Keratinocyte (primary cell): Measurements from ENCODE around the gene TMEM176B. TPM values are rescaled to one million over a fixed set of nuclear protein-coding genes. Genes with fewer than 3 reads are reported as not detected.
A peak's percentile ranks its signal among the peaks of the same experiment; 100 is the strongest.

ENCODE experiments used
- DNase-seq: peaks from one replicate; pipeline ENCODE4 v3.0.0-alpha.2; 2011; ENCODE audit warnings: low read depth, missing footprints, low spot score
- FAIRE-seq: peaks from 2 replicates; lab custom pipeline; 2011; peaks lifted over from hg19 to GRCh38; lab: Jason Lieb, UNC
- H2AFZ ChIP-seq: 2 replicates; pipeline ENCODE4 v1.6.0; 2012; ENCODE audit warnings: low read length, control low read depth, inconsistent platforms; ENCODE audit not compliant: control insufficient read depth
- H3K27ac ChIP-seq: 2 replicates; pipeline ENCODE4 v1.5.1; 2011; ENCODE audit warnings: low read length; ENCODE audit not compliant: control insufficient read depth, insufficient read depth
- H3K27me3 ChIP-seq: 3 replicates; pipeline ENCODE4 v1.6.0; 2011; ENCODE audit warnings: low read length; ENCODE audit not compliant: control insufficient read depth, insufficient read depth; ENCODE audit errors: extremely low read depth
- H3K36me3 ChIP-seq, 2 experiments: 2 replicates in 1 of 2; 3 replicates in 1 of 2; pipeline ENCODE4 v1.5.1; 2011; ENCODE audit warnings: low read length in 2 of 2, mild to moderate bottlenecking in 1 of 2; ENCODE audit not compliant: control insufficient read depth in 2 of 2, insufficient read depth in 2 of 2; ENCODE audit errors: extremely low read depth in 1 of 2
- H3K4me1 ChIP-seq: 3 replicates; pipeline ENCODE4 v1.5.1; 2011; ENCODE audit warnings: low read length; ENCODE audit not compliant: control insufficient read depth, insufficient read depth; ENCODE audit errors: extremely low read depth
- H3K4me2 ChIP-seq: 3 replicates; pipeline ENCODE4 v1.6.0; 2011; ENCODE audit warnings: low read depth, low read length; ENCODE audit not compliant: control insufficient read depth, insufficient read depth; ENCODE audit errors: extremely low read depth
- H3K4me3 ChIP-seq, 3 experiments: fragments of 200-600 bp in 1 of 3; sonication (generic) in 1 of 3; 2 replicates in 2 of 3; 3 replicates in 1 of 3; pipeline ENCODE4 v1.5.1; 2011 to 2016; ENCODE audit warnings: low read length in 3 of 3, mild to moderate bottlenecking in 3 of 3, control low read depth in 2 of 3, inconsistent platforms in 1 of 3, low read depth in 1 of 3, mixed read lengths in 1 of 3, mixed run types in 1 of 3, moderate library complexity in 1 of 3; ENCODE audit not compliant: control insufficient read depth in 2 of 3, insufficient read depth in 2 of 3; ENCODE audit errors: extremely low read depth in 1 of 3
- H3K79me2 ChIP-seq: 2 replicates; pipeline ENCODE4 v1.6.0; 2012; ENCODE audit warnings: low read length; ENCODE audit not compliant: control insufficient read depth, insufficient read depth
- H3K9ac ChIP-seq: 3 replicates; pipeline ENCODE4 v1.6.0; 2011; ENCODE audit warnings: low read length; ENCODE audit not compliant: control insufficient read depth, insufficient read depth; ENCODE audit errors: extremely low read depth
- H3K9me1 ChIP-seq: 3 replicates; pipeline ENCODE4 v1.6.0; 2011; ENCODE audit warnings: low read length; ENCODE audit not compliant: control insufficient read depth, insufficient read depth; ENCODE audit errors: extremely low read depth
- H3K9me3 ChIP-seq: 2 replicates; pipeline ENCODE4 v1.5.1; 2012; ENCODE audit warnings: low read depth, low read length; ENCODE audit not compliant: control insufficient read depth
- H4K20me1 ChIP-seq: 3 replicates; pipeline ENCODE4 v1.6.0; 2011; ENCODE audit warnings: low read length; ENCODE audit not compliant: control insufficient read depth, insufficient read depth; ENCODE audit errors: extremely low read depth
- CTCF ChIP-seq, 3 experiments: IDR thresholded peaks in 1 of 3; conservative IDR thresholded peaks in 1 of 3; optimal IDR thresholded peaks in 1 of 3; 2 replicates in 2 of 3; 3 replicates in 1 of 3; pipeline versions ENCODE3 to v1.5.1; 2011; ENCODE audit warnings: low read length in 3 of 3, mild to moderate bottlenecking in 3 of 3, moderate library complexity in 2 of 3, control low read depth in 1 of 3, inconsistent platforms in 1 of 3; ENCODE audit not compliant: insufficient read depth in 2 of 3; ENCODE audit errors: extremely low read depth in 1 of 3
- EZH2 ChIP-seq: IDR thresholded peaks from one replicate; pipeline ENCODE4 v1.6.1; 2012; ENCODE audit warnings: inconsistent platforms, mild to moderate bottlenecking, low read length, moderate library complexity
- dilution Hi-C: fragments of 300-500 bp; cut with MboI; formaldehyde crosslinking; loops from one replicate; pipeline ENCODE4 v1.7.0; 2020; ENCODE audit warnings: low sequenced_read_pairs; ENCODE audit not compliant: extremely low pct_ligation_motif_present
- polyA plus RNA-seq, 5 experiments: library from polyadenylated mRNA; depleted of rRNA in 3 of 5; stranded (reverse) in 3 of 5; stranded (forward) in 1 of 5; unstranded in 1 of 5; fragments of >200 nt; gene quantifications; 1 replicate in 1 of 5; 2 replicates in 3 of 5; 3 replicates in 1 of 5; pipeline versions ENCODE4 v1.2.1 to v1.2.3, GENCODE V29; 2011 to 2012; ENCODE audit warnings: missing spikeins in 2 of 5, low read depth in 1 of 5, low replicate concordance in 1 of 5

Gene TMEM176B
- polyA plus RNA-seq, 1 donor (not counting 4 experiments of a cell fraction or from before 2014, with no cell fraction given): not detected

- Histone ChIP-seq H2AFZ (no peak overlapping the region), H3K27me3 (peaks cover 45% of the 10 kb centered on the region), H3K9ac (no peak overlapping the region), H3K4me2 (no peak overlapping the region), H3K4me1 (no peaks in the 10 kb centered on the region), H4K20me1 (no peaks in the 10 kb centered on the region), H3K79me2 (no peaks in the 10 kb centered on the region), H3K27ac (no peak overlapping the region), H3K9me3 (no peaks in the 10 kb centered on the region), H3K9me1 (no peaks in the 10 kb centered on the region), H3K36me3 (no peaks in the 10 kb centered on the region), H3K4me3 (no peak overlapping the region)
- dilution Hi-C loops: no loop called here
- FAIRE-seq (no peak), DNase-seq (no peak)
- TF ChIP-seq EZH2: no peak
- TF ChIP-seq CTCF (optimal IDR thresholded peaks at IDR 0.05 in 1 of 3, IDR thresholded peaks at IDR 0.05 in 1 of 3, conservative IDR thresholded peaks at IDR 0.05 in 1 of 3; ENCODE audit: extremely low read depth in 1 of 3, insufficient read depth in 2 of 3, low read length in 3 of 3): no peak
These were observed 2.0 kb upstream of the TMEM176B start for GRCh38 chr7:150801946-150802771.

DNA sequence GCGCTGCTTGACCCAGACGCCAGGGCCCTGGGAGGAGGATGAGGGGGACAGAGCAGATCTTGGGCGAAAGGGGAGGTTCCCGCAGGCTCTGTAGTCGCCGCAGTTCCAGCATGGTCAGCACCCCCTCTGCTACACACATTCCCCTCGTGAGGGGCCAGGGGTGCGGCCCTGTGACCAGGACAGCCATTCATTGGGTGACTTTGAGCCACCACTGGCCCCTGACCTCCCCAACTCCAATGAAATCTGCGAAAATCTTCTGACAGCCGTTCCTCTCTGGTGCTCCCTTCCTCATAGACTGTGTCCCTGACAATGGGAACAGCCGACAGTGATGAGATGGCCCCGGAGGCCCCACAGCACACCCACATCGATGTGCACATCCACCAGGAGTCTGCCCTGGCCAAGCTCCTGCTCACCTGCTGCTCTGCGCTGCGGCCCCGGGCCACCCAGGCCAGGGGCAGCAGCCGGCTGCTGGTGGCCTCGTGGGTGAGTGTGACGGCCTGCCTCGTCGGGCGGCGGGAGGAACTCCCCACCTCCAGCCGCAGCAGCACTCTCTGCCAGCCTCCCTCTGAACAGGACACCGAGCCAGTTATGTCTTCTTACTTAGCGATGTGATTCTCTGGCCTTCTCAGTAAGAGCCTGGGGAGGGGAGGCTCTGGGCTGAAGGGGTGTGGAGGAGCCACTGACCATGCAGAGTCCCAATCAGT, 1.2 kb upstream of the TMEM176B start:
- peaks cover 45% of the 10 kb centered on the region for H3K27me3 ChIP-seq
- H3K27ac ChIP-seq: no peak overlapping the region

More for the DNA sequence above, 1.2 kb upstream of the TMEM176B start:
- H3K9me1 ChIP-seq: no peaks in the 10 kb centered on the region
- no peaks in the 10 kb centered on the region for H3K9me3 ChIP-seq
- H3K4me3 ChIP-seq: no peak overlapping the region
- FAIRE-seq (no peak), DNase-seq (no peak)
- no peaks in the 10 kb centered on the region for H3K4me1 ChIP-seq
- H4K20me1 ChIP-seq: no peaks in the 10 kb centered on the region
- TF ChIP-seq EZH2 (peak; percentile 48), CTCF (optimal IDR thresholded peaks at IDR 0.05 in 1 of 3, IDR thresholded peaks at IDR 0.05 in 1 of 3, conservative IDR thresholded peaks at IDR 0.05 in 1 of 3; ENCODE audit: extremely low read depth in 1 of 3, insufficient read depth in 2 of 3, low read length in 3 of 3) (no peak)
- H2AFZ ChIP-seq: no peak overlapping the region
- dilution Hi-C loops: no loop called here
- no peaks in the 10 kb centered on the region for H3K36me3 ChIP-seq
- no peak overlapping the region for H3K4me2 ChIP-seq
- no peak overlapping the region for H3K9ac ChIP-seq
- H3K79me2 ChIP-seq: no peaks in the 10 kb centered on the region
